ENCODE measurements around the gene PC. TPM values are rescaled to one million over a fixed set of nuclear protein-coding genes. Genes with fewer than 3 reads are reported as not detected.

Gene PC
- polyA plus RNA-seq, 1 of the 3 experiments (the other 2 are of a cell fraction): 9.7 TPM

- peaks cover 0 to 2% of the 10 kb centered on the region in 2 experiments for H3K36me3 ChIP-seq (replicated peaks in 1 of 2; ENCODE audit: control insufficient read depth in 1 of 2, insufficient read depth in 2 of 2, low read length in 1 of 2)
- WGBS (ENCODE audit: low lambda C conversion rate): 72% methylated on average over 10 of the region's 47 CpGs
- H2AFZ ChIP-seq (ENCODE audit: low read depth): no peak overlapping the region
- peak overlapping the region; percentile 7; the same call in 1 of the 2 replicates for H3K9ac ChIP-seq
- TF ChIP-seq RXRA (IDR thresholded peaks at IDR 0.05; ENCODE audit: borderline replicate concordance, low read depth) (no peak), NFIC (IDR thresholded peaks at IDR 0.05; ENCODE audit: borderline replicate concordance) (no peak), CHD2 (IDR thresholded peaks at IDR 0.05; ENCODE audit: low read length, partially characterized antibody) (no peak), FOXJ3 (CRISPR knock-in tag; IDR thresholded peaks at IDR 0.05) (no peak), FOXM1 (IDR thresholded peaks at IDR 0.05; ENCODE audit: low read depth) (no peak), USF1 (IDR thresholded peaks at IDR 0.05; ENCODE audit: borderline replicate concordance, low read depth) (no peak), USF2 (IDR thresholded peaks at IDR 0.05; ENCODE audit: borderline replicate concordance, low read depth, low read length) (no peak), EZH2phosphoT487 (IDR thresholded peaks at IDR 0.05; ENCODE audit: borderline replicate concordance, low read depth) (no peak), GABPA (IDR thresholded peaks at IDR 0.05; ENCODE audit: low read depth) (no peak), TCF12 (IDR thresholded peaks at IDR 0.05) (no peak), POLR2AphosphoS5 (IDR thresholded peaks at IDR 0.05; ENCODE audit: low read depth, low read length) (no peak), TEAD4 (IDR thresholded peaks at IDR 0.05; ENCODE audit: borderline replicate concordance, insufficient read depth) (no peak), IRF3 (IDR thresholded peaks at IDR 0.05; ENCODE audit: low read depth, low read length) (no peak), SMC3 (IDR thresholded peaks at IDR 0.05; ENCODE audit: low read depth, low read length) (no peak), GATA2 (CRISPR knock-in tag; IDR thresholded peaks at IDR 0.05) (no peak), MEF2A (IDR thresholded peaks at IDR 0.05; ENCODE audit: borderline replicate concordance, low read depth) (no peak), EP300 (IDR thresholded peaks at IDR 0.05; ENCODE audit: borderline replicate concordance in 1 of 2, low read depth in 1 of 2, low read length in 1 of 2) (no peak), MXI1 (IDR thresholded peaks at IDR 0.05; ENCODE audit: low read depth, low read length) (no peak), RAD21 (IDR thresholded peaks at IDR 0.05; ENCODE audit: low read length) (no peak)
- peak overlapping the region; percentile 67 for H3K4me2 ChIP-seq
- no peaks in the 10 kb centered on the region for H3F3A ChIP-seq (replicated peaks; ENCODE audit: insufficient read depth)
- no peaks in the 10 kb centered on the region for H4K20me1 ChIP-seq (ENCODE audit: insufficient read depth)
- ChIA-PET POLR2A (interaction anchor here (0.8 kb wide), 1 partner anchor 21 kb away, joined by 3 read pairs; no protein-coding TSS in a partner anchor), CTCF (interaction anchor here (0.6 to 1.4 kb wide), 3 partner anchors 13 to 617 kb away, joined by 3 read pairs; partner anchors contain the start of gene C11orf86)
- peaks cover 0 to 10% of the 10 kb centered on the region in 2 experiments; a peak in 2 of 4 replicates for H3K4me1 ChIP-seq (ENCODE audit: control insufficient read depth in 1 of 2, insufficient read depth in 2 of 2, low read depth in 1 of 2, low read length in 1 of 2)
- peaks cover 14% of the 10 kb centered on the region for H3K79me2 ChIP-seq (ENCODE audit: insufficient read depth)
- H3K27me3 ChIP-seq (ENCODE audit: insufficient read depth): no peaks in the 10 kb centered on the region
- peak overlapping the region; percentile 49 to 81 for H3K4me3 ChIP-seq (ENCODE audit: low read depth in 2 of 2, low read length in 1 of 2)
- no peaks in the 10 kb centered on the region for H3K9me3 ChIP-seq
- peak; percentile 85 for DNase-seq
- no peaks in the 10 kb centered on the region for H3K9me2 ChIP-seq
- H3K27ac ChIP-seq (ENCODE audit: low read depth in 2 of 2, low read length in 1 of 2): peak overlapping the region in 1 of 2 experiments; percentile 76; a peak in 2 of 4 replicates
Observed at GRCh38 chr11:66857234-66857926, 100.8 kb downstream of the PC start.

Data from SK-N-SH (cell line).